PC-9 (cell line): ENCODE results near the gene STARD4. TPM values are rescaled to one million over a fixed set of nuclear protein-coding genes. Genes with fewer than 3 reads are reported as not detected.

Experiments
- BruUV-seq: library from RNA; stranded (reverse); fragments of 400-500 nt; replicated peaks from 2 replicates; lab custom pipeline; 2021; lab: Mats Ljungman, UMichigan
- CTCF ChIA-PET: fragments of 300-600 bp; sonication (Branson Sonifier 250); formaldehyde crosslinking; loops from one replicate; lab custom pipeline; 2022; ENCODE audit warnings: antibody characterized with exemption; lab: Charles Lee
- POLR2A ChIA-PET: fragments of 300-600 bp; sonication (Branson Sonifier 250); formaldehyde crosslinking; loops from one replicate; lab custom pipeline; 2022; ENCODE audit warnings: antibody characterized with exemption; ENCODE audit not compliant: unreplicated experiment; lab: Charles Lee
- DNase-seq, 2 experiments: peaks; one replicate each; pipeline versions ENCODE4 v3.0.0 to v3.0.0-alpha.2; 2015 to 2022; ENCODE audit warnings: mixed read lengths in 1 of 2
- H2AFZ ChIP-seq: fragments of 200-600 bp; sonication (generic); 2 replicates; pipeline ENCODE4 v1.8.1; 2017; ENCODE audit warnings: antibody characterized with exemption
- H3F3A ChIP-seq: fragments of 200-600 bp; sonication (generic); 2 replicates; pipeline ENCODE4 v1.8.1; 2017; ENCODE audit warnings: antibody characterized with exemption, mild to moderate bottlenecking, low read depth; ENCODE audit not compliant: insufficient read depth
- H3K27ac ChIP-seq: fragments of 200-600 bp; sonication (generic); 2 replicates; pipeline ENCODE4 v1.6.1; 2016; ENCODE audit warnings: mixed run types
- H3K27me3 ChIP-seq: fragments of 200-600 bp; sonication (generic); 2 replicates; pipeline ENCODE4 v1.6.1; 2016; ENCODE audit warnings: low read depth, mixed run types; ENCODE audit not compliant: insufficient read depth
- H3K36me3 ChIP-seq: fragments of 200-600 bp; sonication (generic); 2 replicates; pipeline ENCODE4 v1.6.1; 2016; ENCODE audit warnings: low read depth, mixed run types
- H3K4me1 ChIP-seq: fragments of 200-600 bp; sonication (generic); replicated peaks from 2 replicates; pipeline ENCODE4 v1.6.1; 2016; ENCODE audit warnings: mixed run types; ENCODE audit not compliant: insufficient read depth
- H3K4me2 ChIP-seq: fragments of 200-600 bp; sonication (generic); 2 replicates; pipeline ENCODE4 v1.6.1; 2017; ENCODE audit warnings: mixed run types
- H3K4me3 ChIP-seq: fragments of 200-600 bp; sonication (generic); 2 replicates; pipeline ENCODE4 v1.6.1; 2016; ENCODE audit warnings: mixed run types
- H3K79me2 ChIP-seq: fragments of 200-600 bp; sonication (generic); 2 replicates; pipeline ENCODE4 v1.6.1; 2017; ENCODE audit warnings: low read depth, mixed run types
- H3K9me2 ChIP-seq: fragments of 200-600 bp; sonication (generic); 2 replicates; pipeline ENCODE4 v1.8.1; 2017; ENCODE audit warnings: mild to moderate bottlenecking; ENCODE audit not compliant: insufficient read depth
- H3K9me3 ChIP-seq: fragments of 200-600 bp; sonication (generic); 2 replicates; pipeline ENCODE4 v1.8.1; 2016; ENCODE audit warnings: low read depth; ENCODE audit not compliant: insufficient read depth
- H4K20me1 ChIP-seq: fragments of 200-600 bp; sonication (generic); 2 replicates; pipeline ENCODE4 v1.8.1; 2017; ENCODE audit not compliant: insufficient read depth
- CTCF ChIP-seq: fragments of 200-600 bp; sonication (generic); conservative IDR thresholded peaks from 2 replicates; pipeline ENCODE4 v1.6.1; 2017; ENCODE audit warnings: mixed run types, antibody characterized with exemption, mild to moderate bottlenecking, moderate library complexity
- EZH2 ChIP-seq: fragments of 200-600 bp; sonication (generic); IDR thresholded peaks from 2 replicates; pipeline ENCODE4 v1.8.0; 2017; ENCODE audit warnings: antibody characterized with exemption, low read depth
- intact Hi-C: fragments of 100-400 bp; cut with micrococcal nuclease; formaldehyde crosslinking; loops from one replicate; pipeline ENCODE4 v1.10.0; 2022; ENCODE audit not compliant: unreplicated experiment
- total RNA-seq: library from RNA; stranded (reverse); gene quantifications from 2 replicates; pipeline ENCODE4 v1.2.3, GENCODE V29; 2021

STARD4 gene
- total RNA-seq, 1 experiment from 2014 or later = 6.4 TPM

- Histone ChIP-seq H3K4me1 (no peaks in the 10 kb centered on the region), H3K27me3 (no peaks in the 10 kb centered on the region), H3K9me3 (no peaks in the 10 kb centered on the region), H3K36me3 (no peaks in the 10 kb centered on the region), H3K9me2 (no peaks in the 10 kb centered on the region), H2AFZ (no peak overlapping the region), H3K79me2 (no peaks in the 10 kb centered on the region), H3F3A (no peaks in the 10 kb centered on the region), H4K20me1 (no peaks in the 10 kb centered on the region), H3K27ac (no peak overlapping the region), H3K4me2 (no peak overlapping the region), H3K4me3 (no peak overlapping the region)
- intact Hi-C loops = no loop called here
- no peak for DNase-seq
- ChIA-PET CTCF (no interaction called here), POLR2A (no interaction called here)
- TF ChIP-seq EZH2 = no peak
- TF ChIP-seq CTCF = no peak
- BruUV-seq = no TSS peak
These were observed 9.4 kb downstream of the STARD4 start for GRCh38 chr5:111502956-111503355.

DNA sequence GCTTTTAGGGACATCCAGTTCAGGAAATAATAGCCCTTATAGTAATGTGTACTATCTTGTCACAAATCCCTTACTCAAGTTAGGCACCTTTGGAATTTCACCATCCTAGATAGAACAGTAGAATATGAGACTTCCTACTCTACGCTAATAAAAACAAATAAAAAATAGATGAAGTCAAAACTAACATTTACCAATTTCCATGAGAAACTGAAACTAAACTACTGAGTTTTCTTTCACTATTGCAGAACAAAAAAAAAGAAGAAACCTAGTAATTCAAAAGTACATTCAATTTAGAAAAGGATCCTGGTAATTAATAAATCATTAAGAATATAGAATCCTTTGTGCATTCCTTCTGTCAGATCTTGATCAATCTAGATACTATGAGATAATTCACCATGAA lies 14.0 kb downstream of the STARD4 start:
- POLR2A ChIA-PET = no interaction called here
- intact Hi-C loops = no loop called here
- CTCF ChIA-PET = no interaction called here
- Histone ChIP-seq H3K27ac (no peak overlapping the region), H3K9me3 (no peaks in the 10 kb centered on the region), H3K9me2 (no peaks in the 10 kb centered on the region), H2AFZ (no peak overlapping the region), H3K36me3 (no peaks in the 10 kb centered on the region), H3K27me3 (no peaks in the 10 kb centered on the region), H3K79me2 (no peaks in the 10 kb centered on the region), H3F3A (no peaks in the 10 kb centered on the region), H3K4me1 (no peaks in the 10 kb centered on the region), H3K4me3 (no peak overlapping the region), H3K4me2 (no peak overlapping the region), H4K20me1 (no peaks in the 10 kb centered on the region)
- TF ChIP-seq CTCF (no peak), EZH2 (no peak)
- no TSS peak for BruUV-seq
- no peak for DNase-seq

- H3K27ac ChIP-seq = no peak overlapping the region
- no peak overlapping the region for H3K4me3 ChIP-seq
- H3K4me1 ChIP-seq = no peaks in the 10 kb centered on the region
- no peak overlapping the region for H2AFZ ChIP-seq
- TF ChIP-seq CTCF (no peak), EZH2 (no peak)
- ChIA-PET CTCF (no interaction called here), POLR2A (no interaction called here)
- H3F3A ChIP-seq = no peaks in the 10 kb centered on the region
- no peaks in the 10 kb centered on the region for H3K9me2 ChIP-seq
- no peaks in the 10 kb centered on the region for H4K20me1 ChIP-seq
- H3K9me3 ChIP-seq = no peaks in the 10 kb centered on the region
- no peaks in the 10 kb centered on the region for H3K79me2 ChIP-seq
- no peaks in the 10 kb centered on the region for H3K36me3 ChIP-seq
- BruUV-seq = no TSS peak
- no peak for DNase-seq
- no peak overlapping the region for H3K4me2 ChIP-seq
- intact Hi-C loops = no loop called here
- no peaks in the 10 kb centered on the region for H3K27me3 ChIP-seq
These were observed 17.2 kb downstream of the STARD4 start for GRCh38 chr5:111495159-111495558.
